Hepatocyte (in vitro differentiated cells): ENCODE measurements around the gene ANKLE2. TPM values are rescaled to one million over a fixed set of nuclear protein-coding genes. Genes with fewer than 3 reads are reported as not detected.
"Not testable (repeated sequence)": the region's sequence is repeated elsewhere in the genome, so short reads cannot be mapped to it uniquely, and the experiment has no call there.

Experiments used
- DNase-seq: peaks from one replicate; pipeline ENCODE4 v3.0.0-alpha.2; 2016; ENCODE audit warnings: low spot score
- H2AFZ ChIP-seq: fragments of 200-600 bp; sonication (generic); 2 replicates; pipeline ENCODE4 v1.6.0; 2016; ENCODE audit warnings: antibody characterized with exemption, mild to moderate bottlenecking
- H3K27ac ChIP-seq: fragments of 200-600 bp; sonication (generic); 2 replicates; pipeline ENCODE4 v1.5.1; 2016; ENCODE audit warnings: mild to moderate bottlenecking
- H3K27me3 ChIP-seq: fragments of 200-600 bp; sonication (generic); 2 replicates; pipeline ENCODE4 v1.6.1; 2016
- H3K36me3 ChIP-seq: fragments of 200-600 bp; sonication (generic); replicated peaks from 2 replicates; pipeline ENCODE4 v1.5.1; 2016; ENCODE audit warnings: low read depth; ENCODE audit not compliant: insufficient read depth
- H3K4me1 ChIP-seq: fragments of 200-600 bp; sonication (generic); 2 replicates; pipeline ENCODE4 v1.5.1; 2016; ENCODE audit warnings: mild to moderate bottlenecking, moderate library complexity; ENCODE audit not compliant: insufficient read depth
- H3K4me2 ChIP-seq: fragments of 200-600 bp; sonication (generic); 2 replicates; pipeline ENCODE4 v1.6.0; 2016
- H3K4me3 ChIP-seq: fragments of 200-600 bp; sonication (generic); 2 replicates; pipeline ENCODE4 v1.5.1; 2016; ENCODE audit warnings: mild to moderate bottlenecking
- H3K79me2 ChIP-seq: fragments of 200-600 bp; sonication (generic); 2 replicates; pipeline ENCODE4 v1.6.0; 2017; ENCODE audit warnings: mild to moderate bottlenecking
- H3K9me2 ChIP-seq: fragments of 200-600 bp; sonication (generic); replicated peaks from 2 replicates; pipeline ENCODE4 v1.6.0; 2017; ENCODE audit warnings: mild to moderate bottlenecking; ENCODE audit not compliant: insufficient read depth
- H3K9me3 ChIP-seq: fragments of 200-600 bp; sonication (generic); 2 replicates; pipeline ENCODE4 v1.5.1; 2016; ENCODE audit warnings: low read depth, mild to moderate bottlenecking
- H4K20me1 ChIP-seq: fragments of 200-600 bp; sonication (generic); 2 replicates; pipeline ENCODE4 v1.6.0; 2016; ENCODE audit warnings: mild to moderate bottlenecking; ENCODE audit not compliant: insufficient read depth, poor library complexity, severe bottlenecking
- CTCF ChIP-seq: fragments of 200-600 bp; sonication (generic); IDR thresholded peaks from 2 replicates; pipeline ENCODE4 v1.5.1; 2016; ENCODE audit warnings: antibody characterized with exemption, mild to moderate bottlenecking; ENCODE audit not compliant: poor library complexity
- EZH2 ChIP-seq: fragments of 200-600 bp; sonication (generic); IDR thresholded peaks from 2 replicates; pipeline ENCODE4 v1.6.1; 2016; ENCODE audit warnings: antibody characterized with exemption, mild to moderate bottlenecking, borderline replicate concordance
- EZH2phosphoT487 ChIP-seq: fragments of 200-600 bp; sonication (generic); IDR thresholded peaks from one replicate; pipeline ENCODE4 v1.6.1; 2018; ENCODE audit warnings: antibody characterized with exemption, mild to moderate bottlenecking, low read depth, moderate library complexity; ENCODE audit not compliant: unreplicated experiment, severe bottlenecking
- WGBS: methylation state at CpG from one replicate; pipeline ENCODE4 v1.1.6; 2016; ENCODE audit warnings: low lambda C conversion rate; ENCODE audit errors: missing lambda C conversion rate; 5-methylcytosine and 5-hydroxymethylcytosine counted together
- polyA plus RNA-seq: library from polyadenylated mRNA; unstranded; fragments of >200 nt; fragmentation: Nextera tagmentation; extraction: Ambion mirVana; gene quantifications from 2 replicates; pipeline ENCODE4 v1.2.1, GENCODE V29; 2016
- total RNA-seq: library from RNA; depleted of rRNA; stranded (reverse); fragments of >200 nt; gene quantifications from 2 replicates; pipeline ENCODE4 v1.2.3, GENCODE V29; 2014

ANKLE2 gene
- total and polyA plus RNA-seq, 2 experiments from 2014 or later, result 45.3 to 70.3 TPM

DNA sequence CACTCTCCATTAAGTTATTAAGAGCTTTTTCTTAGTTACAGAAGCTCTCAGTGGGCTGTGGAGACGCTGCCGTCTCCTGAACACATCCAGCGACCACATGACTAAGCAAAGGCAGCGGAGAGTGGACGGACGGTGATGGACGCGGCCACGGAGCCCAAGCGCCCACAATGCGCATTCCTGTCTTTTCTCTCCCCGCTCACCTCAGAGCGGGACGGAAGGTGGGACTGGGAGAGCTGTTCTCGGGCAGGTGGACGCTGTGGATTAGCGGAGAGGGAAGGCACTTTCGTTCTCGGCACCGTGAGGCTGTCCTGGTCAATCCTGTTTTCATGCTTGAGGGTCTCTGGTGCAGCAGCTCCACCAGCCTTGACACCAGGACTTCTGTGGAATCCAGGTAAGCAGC, 2.6 kb upstream of the ANKLE2 start:
- no peak for DNase-seq
- 97% methylated on average over 20 of the region's 20 CpGs for WGBS
- no peaks in the 10 kb centered on the region for H3K27me3 ChIP-seq
- no peaks in the 10 kb centered on the region for H3K9me2 ChIP-seq
- H3K4me2 ChIP-seq, result no peak overlapping the region
- no peaks in the 10 kb centered on the region for H3K9me3 ChIP-seq
- H3K79me2 ChIP-seq, result peaks cover 27% of the 10 kb centered on the region
- no peak overlapping the region for H3K27ac ChIP-seq
- H3K4me3 ChIP-seq, result no peak overlapping the region
- H4K20me1 ChIP-seq, result peaks cover 12% of the 10 kb centered on the region
- H2AFZ ChIP-seq, result no peak overlapping the region
- peaks cover 8% of the 10 kb centered on the region for H3K4me1 ChIP-seq
- TF ChIP-seq EZH2 (no peak), EZH2phosphoT487 (no peak), CTCF (no peak)
- no peaks in the 10 kb centered on the region for H3K36me3 ChIP-seq

GRCh38 chr12:132761921-132762583, 420 bp upstream of the ANKLE2 start:
- Histone ChIP-seq H4K20me1 (peaks cover 31% of the 10 kb centered on the region), H3K9me2 (no peaks in the 10 kb centered on the region), H3K27me3 (no peaks in the 10 kb centered on the region), H3K4me1 (peaks cover 9% of the 10 kb centered on the region), H3K27ac (peak overlapping the region; percentile 96), H3K36me3 (no peaks in the 10 kb centered on the region), H3K79me2 (peaks cover 49% of the 10 kb centered on the region), H2AFZ (peak overlapping the region; percentile 95), H3K4me3 (peak overlapping the region; percentile 50), H3K4me2 (peak overlapping the region; percentile 84), H3K9me3 (no peaks in the 10 kb centered on the region)
- DNase-seq, result peak; percentile 96
- 1% methylated on average over 48 of the region's 89 CpGs for WGBS
- peak; percentile 29 for TF ChIP-seq CTCF
- no peak for TF ChIP-seq EZH2

GRCh38 chr12:132759359-132759758, 2.3 kb downstream of the ANKLE2 start:
- H3K36me3 ChIP-seq, result no peaks in the 10 kb centered on the region
- peaks cover 9% of the 10 kb centered on the region for H3K4me1 ChIP-seq
- peak overlapping the region; percentile 90 for H3K4me2 ChIP-seq
- no peak for TF ChIP-seq EZH2
- no peak for TF ChIP-seq EZH2phosphoT487
- no peak for TF ChIP-seq CTCF
- no peaks in the 10 kb centered on the region for H3K9me2 ChIP-seq
- no peak overlapping the region for H2AFZ ChIP-seq
- H3K4me3 ChIP-seq, result no peak overlapping the region
- H3K27ac ChIP-seq, result peak overlapping the region; percentile 100
- H3K79me2 ChIP-seq, result peaks cover 76% of the 10 kb centered on the region
- DNase-seq, result no peak
- H3K27me3 ChIP-seq, result no peaks in the 10 kb centered on the region
- H3K9me3 ChIP-seq, result no peaks in the 10 kb centered on the region
- 92% methylated on average over 8 of the region's 8 CpGs for WGBS
- H4K20me1 ChIP-seq, result peaks cover 42% of the 10 kb centered on the region

DNA sequence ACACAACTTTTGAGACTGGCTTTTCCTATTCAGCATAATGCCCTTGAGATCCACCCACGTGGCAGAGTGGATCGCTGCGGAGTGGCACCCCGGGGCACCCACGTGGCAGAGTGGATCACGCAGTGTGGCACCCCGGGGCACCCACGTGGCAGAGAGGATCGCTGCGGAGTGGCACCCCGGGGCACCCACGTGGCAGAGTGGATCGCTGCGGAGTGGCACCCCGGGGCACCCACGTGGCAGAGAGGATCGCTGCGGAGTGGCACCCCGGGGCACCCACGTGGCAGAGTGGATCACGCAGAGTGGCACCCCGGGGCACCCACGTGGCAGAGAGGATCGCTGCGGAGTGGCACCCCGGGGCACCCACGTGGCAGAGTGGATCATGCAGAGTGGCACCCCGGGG, 2.8 kb downstream of the ANKLE2 start:
- Histone ChIP-seq H4K20me1 (peaks cover 42% of the 10 kb centered on the region), H3K79me2 (peaks cover 81% of the 10 kb centered on the region)
- H3K36me3 ChIP-seq, H3K4me1 ChIP-seq, H3K27me3 ChIP-seq, H3K4me2 ChIP-seq, H3K4me3 ChIP-seq, DNase-seq, H3K27ac ChIP-seq, H3K9me2 ChIP-seq, H2AFZ ChIP-seq, H3K9me3 ChIP-seq: not testable (repeated sequence)
- 93% methylated on average over 7 of the region's 28 CpGs for WGBS
